ENCODE data around the gene FAM163A.
A peak's percentile ranks its signal among the peaks of the same experiment; 100 is the strongest.
"Not testable (repeated sequence)": the region's sequence is repeated elsewhere in the genome, so short reads cannot be mapped to it uniquely, and the experiment has no call there.

Gene FAM163A

GRCh38 chr1:179788259-179788658, 45.2 kb downstream of the FAM163A start:
- DNase-seq (ENCODE audit: low read depth in 3 of 3, low spot score in 1 of 3), result no peak

- no peak for DNase-seq (ENCODE audit: low read depth in 3 of 3, low spot score in 1 of 3)
These were observed 50.2 kb downstream of the FAM163A start for GRCh38 chr1:179793281-179793680.

- DNase-seq (ENCODE audit: low read depth in 3 of 3, low spot score in 1 of 3), result no peak
These were observed 51.1 kb downstream of the FAM163A start for GRCh38 chr1:179794146-179794545.

GRCh38 chr1:179794669-179795068, 51.6 kb downstream of the FAM163A start:
- DNase-seq (ENCODE audit: low read depth in 3 of 3, low spot score in 1 of 3), result no peak

GRCh38 chr1:179798213-179798863, 55.2 kb downstream of the FAM163A start:
- DNase-seq (ENCODE audit: low read depth in 3 of 3, low spot score in 1 of 3), result no peak

- no peak for DNase-seq (ENCODE audit: low read depth in 3 of 3, low spot score in 1 of 3)
These were observed 55.9 kb downstream of the FAM163A start for GRCh38 chr1:179798864-179799516.

- no peak for DNase-seq (ENCODE audit: low read depth in 3 of 3, low spot score in 1 of 3)
These were observed 57.4 kb downstream of the FAM163A start for GRCh38 chr1:179800481-179800880.

- DNase-seq (ENCODE audit: low read depth in 3 of 3, low spot score in 1 of 3), result no peak
These were observed 60.0 kb downstream of the FAM163A start for GRCh38 chr1:179803104-179803503.

GRCh38 chr1:179803918-179804317, 60.8 kb downstream of the FAM163A start:
- no peak for DNase-seq (ENCODE audit: low read depth in 3 of 3, low spot score in 1 of 3)

GRCh38 chr1:179804417-179804816, 61.3 kb downstream of the FAM163A start:
- DNase-seq (ENCODE audit: low read depth in 3 of 3, low spot score in 1 of 3), result not testable (repeated sequence)

- DNase-seq (ENCODE audit: low read depth in 3 of 3, low spot score in 1 of 3), result no peak
These were observed 62.5 kb downstream of the FAM163A start for GRCh38 chr1:179805291-179806195.

GRCh38 chr1:179806333-179806732, 63.2 kb downstream of the FAM163A start:
- no peak for DNase-seq (ENCODE audit: low read depth in 3 of 3, low spot score in 1 of 3)

- DNase-seq (ENCODE audit: low read depth in 3 of 3, low spot score in 1 of 3), result no peak
These were observed 64.2 kb downstream of the FAM163A start for GRCh38 chr1:179807291-179807690.

GRCh38 chr1:179807691-179808485, 64.8 kb downstream of the FAM163A start:
- no peak for DNase-seq (ENCODE audit: low read depth in 3 of 3, low spot score in 1 of 3)

- no peak for DNase-seq (ENCODE audit: low read depth in 3 of 3, low spot score in 1 of 3)
These were observed 65.4 kb downstream of the FAM163A start for GRCh38 chr1:179808503-179808902.

GRCh38 chr1:179809506-179810366, 66.6 kb downstream of the FAM163A start:
- DNase-seq (ENCODE audit: low read depth in 3 of 3, low spot score in 1 of 3), result peak; percentile 31 to 45 (median 35)

- DNase-seq (ENCODE audit: low read depth in 3 of 3, low spot score in 1 of 3), result no peak
These were observed 67.2 kb downstream of the FAM163A start for GRCh38 chr1:179810367-179810715.

- no peak for DNase-seq (ENCODE audit: low read depth in 3 of 3, low spot score in 1 of 3)
These were observed 69.6 kb downstream of the FAM163A start for GRCh38 chr1:179812501-179813292.

All from stimulated activated CD4-positive, alpha-beta T cell treated with anti-CD3 and anti-CD28 coated beads, TNF-alpha, amount 100 ng/mL, for 1 hour (primary cell).